Skeletal muscle tissue (tissue), 4 donors: ENCODE data around the gene CCSER1. TPM values are rescaled to one million over a fixed set of nuclear protein-coding genes. Genes with fewer than 3 reads are reported as not detected.

Experiments used
- H3K27ac ChIP-seq: one replicate; pipeline ENCODE4 v1.7.0; 2013; ENCODE audit warnings: mild to moderate bottlenecking, low read depth, low read length, inconsistent platforms
- H3K27me3 ChIP-seq, 3 donors: one replicate each; pipeline ENCODE4 v1.7.0; 2013; ENCODE audit warnings: low read length in 3 of 3; ENCODE audit not compliant: control insufficient read depth in 3 of 3, insufficient read depth in 3 of 3
- H3K36me3 ChIP-seq, 3 donors: one replicate each; pipeline ENCODE4 v1.7.0; 2013; ENCODE audit warnings: low read length in 3 of 3; ENCODE audit not compliant: control insufficient read depth in 3 of 3, insufficient read depth in 3 of 3
- H3K4me1 ChIP-seq, 3 donors: one replicate each; pipeline ENCODE4 v1.7.0; 2013; ENCODE audit warnings: low read length in 3 of 3, mild to moderate bottlenecking in 3 of 3; ENCODE audit not compliant: control insufficient read depth in 3 of 3, insufficient read depth in 3 of 3
- H3K4me3 ChIP-seq, 3 donors: one replicate each; pipeline ENCODE4 v1.7.0; 2013; ENCODE audit warnings: low read length in 3 of 3
- H3K9ac ChIP-seq, 3 donors: one replicate each; pipeline ENCODE4 v1.7.0; 2013; ENCODE audit warnings: low read length in 3 of 3, mild to moderate bottlenecking in 3 of 3, moderate library complexity in 2 of 3, low read depth in 1 of 3
- H3K9me3 ChIP-seq, 3 donors: one replicate each; pipeline ENCODE4 v1.7.0; 2013; ENCODE audit warnings: low read length in 3 of 3; ENCODE audit not compliant: control insufficient read depth in 3 of 3
- total RNA-seq: library from RNA; depleted of rRNA; stranded (reverse); fragments of >200 nt; gene quantifications from one replicate; pipeline ENCODE4 v1.2.3, GENCODE V29; 2014
- donor health status: Osteomylitis.

CCSER1 gene
- total RNA-seq, 1 donor from 2014 or later = 1.0 TPM

DNA sequence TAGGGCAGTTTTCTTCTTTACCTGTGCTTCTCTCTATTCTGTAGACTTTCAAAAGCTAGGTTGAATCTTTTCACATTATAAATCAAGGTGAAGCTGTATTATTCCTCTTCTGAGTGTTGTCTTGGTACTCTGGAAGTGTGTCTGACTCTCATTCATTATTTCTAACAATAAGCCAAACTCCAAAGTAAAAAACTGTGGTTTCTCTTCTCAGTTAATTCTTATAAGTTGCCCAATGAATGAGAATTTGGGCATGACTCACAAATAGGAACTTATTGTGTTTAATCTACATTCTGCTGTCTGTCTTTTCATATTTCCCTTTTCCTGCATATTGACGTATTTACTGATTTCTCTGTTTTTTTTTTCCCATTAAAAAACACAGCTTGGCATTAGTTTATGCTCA lies 714.5 kb downstream of the CCSER1 start:
- no peaks in the 10 kb centered on the region for H3K9me3 ChIP-seq
- no peak overlapping the region for H3K9ac ChIP-seq
- H3K27me3 ChIP-seq = no peaks in the 10 kb centered on the region
- H3K4me3 ChIP-seq = no peak overlapping the region
- no peaks in the 10 kb centered on the region for H3K4me1 ChIP-seq
- H3K27ac ChIP-seq = no peak overlapping the region
- no peaks in the 10 kb centered on the region for H3K36me3 ChIP-seq

DNA sequence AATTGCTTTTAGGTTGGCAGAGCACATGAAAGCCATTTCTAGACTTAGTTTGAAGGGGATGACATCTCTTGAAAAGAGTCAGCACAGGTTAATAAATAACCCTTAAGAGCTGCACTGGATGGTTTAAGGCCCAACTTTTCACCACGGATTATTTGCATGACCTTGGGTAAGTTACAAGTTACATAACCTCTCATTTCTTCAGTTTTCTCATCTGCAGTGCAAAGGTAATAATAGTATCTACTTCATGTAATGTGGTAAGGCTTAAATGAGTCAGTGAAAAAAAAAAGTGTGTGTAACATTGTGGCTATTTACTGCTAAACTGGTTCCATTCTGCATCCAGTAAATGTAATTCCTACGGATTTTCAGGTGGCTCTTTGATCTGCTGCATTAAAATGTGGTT lies 715.8 kb downstream of the CCSER1 start:
- H3K27me3 ChIP-seq = no peaks in the 10 kb centered on the region
- H3K9ac ChIP-seq = no peak overlapping the region

DNA sequence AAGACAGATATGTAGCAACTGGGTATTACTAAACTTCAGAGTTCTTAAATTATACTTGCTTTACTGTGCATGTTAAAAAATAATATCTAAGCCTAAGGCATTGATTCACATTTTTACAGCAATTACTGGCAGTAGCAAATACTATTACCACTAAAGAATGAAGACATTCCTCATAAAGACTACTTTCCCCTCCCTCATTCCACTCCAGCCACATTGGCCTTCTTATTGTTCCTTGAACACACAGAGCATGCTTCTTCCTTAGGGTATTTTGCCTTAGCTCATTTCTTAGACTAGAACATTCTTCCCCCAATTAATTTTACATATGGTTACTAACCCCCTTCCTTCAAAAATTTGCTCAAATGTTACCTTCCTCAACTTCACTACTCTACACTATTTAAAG lies 717.0 kb downstream of the CCSER1 start:
- Histone ChIP-seq H3K9ac (no peak overlapping the region), H3K27me3 (no peaks in the 10 kb centered on the region), H3K4me3 (no peak overlapping the region), H3K36me3 (no peaks in the 10 kb centered on the region), H3K27ac (no peak overlapping the region), H3K9me3 (no peaks in the 10 kb centered on the region), H3K4me1 (no peaks in the 10 kb centered on the region)

More for the DNA sequence above, 715.8 kb downstream of the CCSER1 start:
- Histone ChIP-seq H3K27ac (no peak overlapping the region), H3K4me1 (no peaks in the 10 kb centered on the region), H3K9me3 (no peaks in the 10 kb centered on the region), H3K36me3 (no peaks in the 10 kb centered on the region), H3K4me3 (no peak overlapping the region)

DNA sequence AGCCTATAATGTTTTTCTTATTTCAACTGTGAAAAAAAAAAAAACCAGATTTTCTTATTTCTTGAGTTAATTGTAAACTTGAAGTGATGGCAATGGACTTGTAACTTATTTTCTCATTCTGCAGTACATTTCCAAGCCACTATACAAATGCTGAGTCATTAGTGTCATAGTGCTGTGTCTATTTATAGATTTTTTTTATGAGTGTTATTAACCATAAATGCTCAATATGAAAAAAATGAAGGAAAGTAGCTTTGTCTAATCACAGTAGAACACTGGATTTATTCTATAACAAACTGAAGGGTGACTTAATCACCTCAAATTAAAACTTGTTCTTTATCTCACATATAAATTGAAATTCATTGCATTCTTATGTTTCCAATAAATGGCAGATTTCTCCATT lies 718.6 kb downstream of the CCSER1 start:
- no peaks in the 10 kb centered on the region for H3K9me3 ChIP-seq
- no peak overlapping the region for H3K27ac ChIP-seq
- no peak overlapping the region for H3K4me3 ChIP-seq
- H3K27me3 ChIP-seq = no peaks in the 10 kb centered on the region
- no peaks in the 10 kb centered on the region for H3K4me1 ChIP-seq
- no peak overlapping the region for H3K9ac ChIP-seq
- H3K36me3 ChIP-seq = no peaks in the 10 kb centered on the region

DNA sequence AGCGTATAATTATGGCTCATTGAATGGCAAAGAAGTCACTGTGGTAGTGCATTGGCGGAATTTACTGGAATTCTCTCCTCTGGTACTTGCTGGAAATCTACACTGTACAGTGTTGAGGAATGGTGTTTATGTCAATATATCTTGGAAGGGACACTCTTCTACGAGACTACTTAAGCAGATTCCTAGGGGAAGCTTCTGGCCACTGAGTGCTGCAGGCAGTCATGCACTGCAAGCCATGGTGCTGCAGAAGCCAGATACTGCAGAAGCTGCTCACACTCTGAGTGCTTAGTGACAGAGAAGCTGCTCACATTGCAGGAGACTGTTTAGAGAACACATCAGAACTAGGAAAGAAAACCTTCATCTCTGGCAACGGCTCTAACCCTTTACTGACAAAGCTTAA lies 725.0 kb downstream of the CCSER1 start:
- H3K9ac ChIP-seq = no peak overlapping the region
- H3K27me3 ChIP-seq = no peaks in the 10 kb centered on the region
- H3K36me3 ChIP-seq = no peaks in the 10 kb centered on the region
- H3K4me3 ChIP-seq = no peak overlapping the region
- H3K27ac ChIP-seq = no peak overlapping the region
- H3K4me1 ChIP-seq = no peaks in the 10 kb centered on the region
- no peaks in the 10 kb centered on the region for H3K9me3 ChIP-seq

DNA sequence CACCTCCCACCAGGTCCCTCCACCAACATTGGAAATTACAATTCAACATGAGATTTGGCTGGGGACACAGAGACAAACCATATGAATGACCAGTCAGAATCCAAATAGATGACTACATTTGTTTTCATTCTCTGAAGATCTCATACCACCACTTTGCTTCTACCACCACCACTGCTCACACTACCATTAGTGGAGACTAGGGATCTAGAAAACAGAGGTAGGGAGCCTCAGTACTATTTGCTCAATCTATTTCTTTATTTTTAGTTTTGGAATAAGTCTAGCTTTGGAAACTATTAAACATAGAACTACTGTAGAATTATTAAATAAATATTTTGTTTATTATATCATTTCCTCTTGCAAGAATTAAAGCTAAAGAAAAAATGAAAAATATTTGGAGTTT lies 727.9 kb downstream of the CCSER1 start:
- H3K9me3 ChIP-seq = no peaks in the 10 kb centered on the region
- H3K27me3 ChIP-seq = no peaks in the 10 kb centered on the region
- H3K27ac ChIP-seq = no peak overlapping the region
- H3K36me3 ChIP-seq = no peaks in the 10 kb centered on the region
- H3K4me3 ChIP-seq = no peak overlapping the region
- no peaks in the 10 kb centered on the region for H3K4me1 ChIP-seq
- H3K9ac ChIP-seq = no peak overlapping the region

DNA sequence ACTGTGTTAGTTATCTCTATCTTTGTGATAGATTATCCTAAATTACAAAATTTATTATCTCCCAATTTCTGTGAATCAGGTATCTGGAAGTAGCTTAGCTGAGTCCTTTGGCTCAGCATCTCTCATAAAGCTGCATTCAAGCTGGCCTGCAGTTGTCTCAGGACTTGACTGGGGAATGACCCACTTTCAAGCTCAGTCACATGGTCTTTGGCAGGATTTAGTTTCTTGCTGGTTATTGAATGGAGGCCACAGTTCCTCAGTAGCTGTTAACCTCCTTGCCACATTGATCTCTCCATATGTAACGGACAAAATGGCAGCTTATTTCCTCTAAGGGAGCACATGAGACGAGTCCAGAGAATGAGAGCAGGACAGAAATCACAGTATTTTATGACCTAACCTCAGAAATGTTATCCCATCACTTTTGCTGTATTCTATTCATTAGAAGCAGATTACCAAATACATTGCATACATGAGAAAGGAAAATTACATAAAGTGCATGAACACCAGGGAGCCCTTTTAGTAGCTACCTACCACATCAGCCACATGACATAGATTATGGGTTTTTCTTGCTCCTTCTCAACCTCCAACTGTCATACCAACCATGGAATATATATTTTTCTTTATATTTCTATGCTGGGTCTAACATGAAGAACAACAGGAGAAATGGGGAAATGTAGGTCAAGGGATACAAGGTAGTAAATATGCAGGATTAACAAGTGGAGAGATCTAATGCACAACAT lies 730.1 kb downstream of the CCSER1 start:
- Histone ChIP-seq H3K27me3 (no peaks in the 10 kb centered on the region), H3K36me3 (no peaks in the 10 kb centered on the region), H3K9me3 (no peaks in the 10 kb centered on the region), H3K4me3 (no peak overlapping the region), H3K4me1 (no peaks in the 10 kb centered on the region), H3K9ac (no peak overlapping the region), H3K27ac (no peak overlapping the region)

DNA sequence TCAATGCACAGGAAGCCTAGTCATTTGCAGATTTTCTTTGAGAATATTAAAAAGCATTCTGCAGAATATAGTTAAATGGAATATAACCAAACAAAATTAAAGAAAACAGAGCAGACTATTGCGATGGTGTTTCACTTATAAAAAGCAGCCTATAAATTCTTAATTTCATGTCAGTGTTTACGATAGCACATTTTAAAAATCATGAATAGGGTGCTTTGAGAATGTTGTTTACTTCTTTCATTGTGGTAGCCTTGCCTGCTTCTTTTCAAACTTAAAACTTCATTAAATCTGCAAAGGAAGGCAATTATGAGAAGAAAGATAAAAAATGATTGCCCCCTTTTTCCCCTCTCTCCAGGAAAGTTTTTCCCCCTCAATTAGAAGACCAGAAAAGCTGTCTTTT lies 748.6 kb downstream of the CCSER1 start:
- H3K27me3 ChIP-seq = no peaks in the 10 kb centered on the region
- H3K4me1 ChIP-seq = no peaks in the 10 kb centered on the region
- H3K9me3 ChIP-seq = no peaks in the 10 kb centered on the region
- H3K36me3 ChIP-seq = no peaks in the 10 kb centered on the region
- no peak overlapping the region for H3K27ac ChIP-seq
- H3K4me3 ChIP-seq = no peak overlapping the region
- no peak overlapping the region for H3K9ac ChIP-seq

DNA sequence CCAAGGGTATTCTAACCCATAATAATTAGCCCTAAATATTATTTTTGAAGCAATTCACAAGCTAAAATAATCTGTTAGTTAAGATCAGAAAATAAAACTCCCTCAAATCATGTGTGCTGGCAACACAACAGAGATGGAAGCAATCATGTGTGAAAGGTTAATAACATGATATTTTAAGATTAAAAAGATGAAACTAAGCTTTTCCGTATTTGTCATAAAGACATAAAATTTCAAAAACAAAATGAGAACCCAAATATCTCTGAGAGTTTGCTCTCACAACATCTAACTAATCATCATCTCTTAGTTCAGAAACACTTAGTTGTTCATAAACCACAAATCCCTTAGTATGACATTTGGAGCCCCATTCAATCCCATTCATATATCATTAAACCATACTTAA lies 749.1 kb downstream of the CCSER1 start:
- H3K4me3 ChIP-seq = no peak overlapping the region

DNA sequence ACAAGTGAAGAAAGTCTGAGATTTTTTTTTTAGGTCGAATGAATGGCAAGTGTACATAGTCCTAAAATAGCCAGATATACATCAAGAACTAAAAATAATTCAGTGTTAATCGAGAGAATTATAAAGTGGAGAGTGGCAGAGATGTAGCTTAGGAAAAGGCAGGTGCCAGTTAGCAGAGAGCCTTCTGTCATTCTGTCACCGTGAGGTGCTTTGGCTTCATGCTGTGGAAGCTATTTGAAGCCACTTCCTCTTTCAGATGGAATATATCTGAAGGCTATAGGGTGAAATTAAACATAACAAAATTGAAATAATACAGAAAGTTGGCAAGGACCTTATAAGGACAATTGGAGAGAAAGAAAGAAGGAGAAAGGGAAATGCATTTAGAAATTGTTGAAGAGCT lies 756.3 kb downstream of the CCSER1 start:
- Histone ChIP-seq H3K9ac (no peak overlapping the region), H3K27ac (no peak overlapping the region)

More for the DNA sequence above, 749.1 kb downstream of the CCSER1 start:
- no peaks in the 10 kb centered on the region for H3K9me3 ChIP-seq
- H3K36me3 ChIP-seq = no peaks in the 10 kb centered on the region
- H3K4me1 ChIP-seq = no peaks in the 10 kb centered on the region
- no peaks in the 10 kb centered on the region for H3K27me3 ChIP-seq
- no peak overlapping the region for H3K9ac ChIP-seq
- no peak overlapping the region for H3K27ac ChIP-seq

More for the DNA sequence above, 756.3 kb downstream of the CCSER1 start:
- Histone ChIP-seq H3K9me3 (no peaks in the 10 kb centered on the region), H3K27me3 (no peaks in the 10 kb centered on the region), H3K36me3 (no peaks in the 10 kb centered on the region), H3K4me1 (no peaks in the 10 kb centered on the region), H3K4me3 (no peak overlapping the region)
